Hematopoietic multipotent progenitor cell treated with erythropoietin and hydrocortisone succinate and interleukin-3 and kit ligand, for 6 days (in vitro differentiated cells): ENCODE results near the gene NSUN6.
A peak's percentile ranks its signal among the peaks of the same experiment; 100 is the strongest.
"Not testable (repeated sequence)": the region's sequence is repeated elsewhere in the genome, so short reads cannot be mapped to it uniquely, and the experiment has no call there.

Experiments used
- DNase-seq: peaks from one replicate; pipeline ENCODE4 v3.0.0-alpha.2; 2015

NSUN6 gene

DNA sequence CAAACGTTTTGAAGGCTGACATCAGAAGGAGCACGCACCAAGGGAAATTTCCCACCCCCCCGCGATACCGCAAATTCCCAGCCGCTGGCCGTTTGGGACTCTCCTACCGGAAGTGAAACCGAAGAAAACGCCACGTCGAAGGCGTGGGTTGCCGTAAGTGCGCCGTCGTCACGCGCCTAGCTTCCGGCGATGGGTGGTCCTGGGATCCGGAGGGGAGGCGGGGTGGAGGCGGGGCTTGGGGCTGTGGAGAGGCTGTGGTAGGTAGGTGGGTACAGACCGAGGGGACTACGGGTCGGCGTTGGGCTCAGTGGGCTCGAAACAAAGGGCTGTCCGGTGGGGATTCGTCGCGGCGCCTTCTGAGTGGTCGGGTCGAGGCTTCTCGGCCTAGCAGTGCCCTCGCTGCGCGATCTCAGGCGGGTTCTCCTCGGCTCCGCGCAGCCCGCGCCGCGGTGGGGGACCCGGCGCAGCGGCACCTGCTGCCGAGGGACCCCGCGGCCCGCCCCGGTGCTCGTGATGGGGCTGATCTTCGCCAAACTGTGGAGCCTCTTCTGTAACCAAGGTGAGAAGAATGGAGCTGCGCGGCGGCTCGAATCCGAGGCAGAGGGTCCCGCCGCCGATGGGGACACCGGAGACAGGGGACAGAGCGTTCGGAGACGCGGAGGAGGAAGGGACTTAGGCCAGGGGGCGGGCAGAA lies 7.9 kb upstream of the NSUN6 start, which contains the start of gene ARL5B:
Gene ARL5B, plus strand, starts transcription at position 307 of the 694 bp plus-strand sequence. Its CDS starts 207 bp downstream, at position 514.
- DNase-seq = peak; percentile 98

DNA sequence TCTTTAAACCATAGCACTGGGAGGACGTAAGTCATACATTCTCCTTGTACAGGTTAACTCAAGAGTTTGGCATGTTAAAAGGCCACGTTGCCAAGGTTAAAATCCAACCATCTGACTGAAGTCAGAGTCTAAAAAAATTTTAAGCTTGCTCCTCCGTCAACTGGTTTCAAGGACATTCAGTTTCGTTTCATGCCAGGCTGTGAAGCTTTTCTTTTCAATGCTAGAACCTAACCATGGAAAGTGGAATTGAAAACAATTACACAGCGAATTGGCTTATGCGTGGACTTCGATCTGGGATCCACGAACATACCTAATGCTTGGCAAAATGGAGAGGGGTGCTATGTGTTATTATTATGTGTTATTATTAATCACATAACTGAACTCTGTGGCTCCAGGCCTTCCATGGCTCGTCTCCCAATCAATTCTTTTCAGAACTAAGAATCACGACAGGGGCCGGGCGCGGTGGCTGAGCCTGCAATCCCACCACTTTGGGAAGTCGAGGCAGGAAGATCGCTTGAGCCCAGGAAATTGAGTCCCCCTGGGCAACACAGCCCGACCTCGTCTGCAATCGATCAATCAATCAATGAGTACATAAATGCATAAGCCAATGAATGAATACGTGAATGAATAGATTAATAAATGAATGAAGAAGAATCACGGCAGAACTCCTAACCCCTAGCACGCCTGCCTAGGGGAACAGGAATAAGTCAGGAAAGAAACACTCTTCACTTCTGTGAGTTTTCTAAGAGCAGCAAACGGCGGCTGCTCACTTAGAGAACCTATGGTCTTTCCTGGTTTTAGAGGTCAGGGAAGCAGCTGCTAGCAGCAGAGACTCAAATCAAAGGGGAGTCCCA lies 7.1 kb upstream of the NSUN6 start:
- DNase-seq = peak; percentile 22

DNA sequence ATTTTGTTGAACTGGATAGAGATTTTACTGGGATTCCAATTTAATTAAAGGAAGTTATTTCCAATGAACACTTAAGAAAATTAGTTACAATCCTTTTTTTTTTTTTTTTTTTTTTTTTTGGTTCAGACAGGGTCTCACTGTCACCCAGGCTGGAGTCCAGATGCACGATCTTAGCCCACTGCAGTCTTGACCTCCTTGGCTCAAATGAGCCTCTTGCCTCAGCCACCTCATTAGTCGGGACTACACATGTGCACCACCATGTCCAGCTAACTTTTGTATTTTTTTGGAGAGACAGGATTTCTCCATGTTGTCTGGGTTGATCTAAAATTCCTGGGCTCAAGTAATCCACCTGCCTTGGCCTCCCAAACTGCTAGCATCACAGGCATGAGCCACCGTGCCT lies 5.3 kb upstream of the NSUN6 start:
- DNase-seq = no peak

DNA sequence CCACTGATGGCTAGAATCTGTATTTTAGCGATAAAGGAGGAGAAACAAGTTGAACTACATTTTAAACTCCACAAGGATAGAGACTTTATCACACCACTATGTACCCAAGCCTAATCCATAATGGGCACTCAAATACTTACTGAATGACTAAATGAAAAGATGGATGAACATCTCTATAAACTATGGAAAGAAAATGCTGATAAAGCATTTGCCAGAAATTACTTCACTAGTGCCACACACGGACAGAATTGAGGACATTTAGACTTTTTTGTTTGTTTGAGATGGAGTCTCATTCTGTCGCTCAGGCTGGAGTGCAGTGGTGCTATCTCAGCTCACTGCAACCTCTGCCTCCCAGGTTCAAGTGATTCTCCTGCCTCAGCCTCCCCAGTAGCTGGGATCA lies 1.7 kb upstream of the NSUN6 start:
- DNase-seq = no peak

GRCh38 chr10:18650404-18650997 lies 886 bp downstream of the NSUN6 start:
- DNase-seq = peak; percentile 48

GRCh38 chr10:18649364-18649959 lies 1.9 kb downstream of the NSUN6 start:
- peak; percentile 39 for DNase-seq

DNA sequence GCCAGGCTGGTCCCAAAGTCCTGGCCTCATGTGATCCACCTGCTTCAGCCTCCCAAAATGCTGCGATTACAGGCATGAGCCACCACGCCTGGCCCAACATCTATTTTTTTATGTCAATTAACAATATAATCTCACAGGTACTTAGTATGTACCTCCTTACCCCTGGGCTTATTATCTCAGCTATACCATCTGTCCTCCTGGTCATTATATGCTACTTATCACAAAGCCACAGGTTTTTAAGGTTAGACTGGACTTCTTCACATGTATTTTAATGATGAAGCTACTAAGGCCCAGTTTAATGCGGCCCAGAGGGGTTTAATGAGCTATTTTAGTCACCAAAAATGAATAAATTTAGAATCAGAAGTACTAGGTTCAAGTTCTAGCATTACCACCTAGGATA lies 3.4 kb downstream of the NSUN6 start:
- peak; percentile 27 for DNase-seq

DNA sequence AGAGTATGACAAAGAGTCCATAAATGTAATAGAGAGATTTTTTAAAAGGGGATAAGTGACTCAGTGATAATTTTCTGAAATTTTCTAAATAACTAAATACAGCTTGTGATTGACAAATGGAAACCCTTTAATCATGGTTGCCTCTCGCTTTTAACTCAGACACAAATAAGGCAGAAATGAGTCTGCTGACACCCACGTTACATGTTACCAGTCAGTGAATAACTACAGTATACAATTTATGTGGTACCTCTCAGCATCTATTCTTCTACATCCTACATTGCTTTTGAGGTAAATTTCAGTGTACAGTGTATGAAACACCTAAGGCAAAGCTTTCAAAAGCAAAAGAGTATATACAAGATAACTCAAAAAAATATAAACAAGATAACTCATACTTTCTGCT lies 4.2 kb downstream of the NSUN6 start:
- no peak for DNase-seq

- not testable (repeated sequence) for DNase-seq
Measured at GRCh38 chr10:18639719-18640118, 11.7 kb downstream of the NSUN6 start.

DNA sequence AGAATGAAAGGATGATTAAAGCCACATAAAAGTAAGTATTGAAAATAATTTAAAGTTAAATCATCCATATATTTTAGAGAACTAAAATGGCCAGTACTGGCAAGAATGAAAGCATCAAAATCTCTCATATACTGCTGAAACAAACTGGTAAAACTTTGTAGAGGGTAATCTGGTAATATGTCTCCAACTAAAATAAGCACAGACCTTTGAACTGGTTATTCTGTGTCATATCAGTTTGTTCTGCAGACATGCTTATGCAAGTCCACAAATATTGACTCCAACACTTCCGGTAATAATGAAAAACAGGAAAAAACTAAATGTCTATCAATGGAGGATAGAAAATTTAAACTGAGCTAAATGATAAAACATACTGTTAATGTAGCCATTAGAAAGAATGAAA lies 14.0 kb downstream of the NSUN6 start:
- DNase-seq = not testable (repeated sequence)

DNA sequence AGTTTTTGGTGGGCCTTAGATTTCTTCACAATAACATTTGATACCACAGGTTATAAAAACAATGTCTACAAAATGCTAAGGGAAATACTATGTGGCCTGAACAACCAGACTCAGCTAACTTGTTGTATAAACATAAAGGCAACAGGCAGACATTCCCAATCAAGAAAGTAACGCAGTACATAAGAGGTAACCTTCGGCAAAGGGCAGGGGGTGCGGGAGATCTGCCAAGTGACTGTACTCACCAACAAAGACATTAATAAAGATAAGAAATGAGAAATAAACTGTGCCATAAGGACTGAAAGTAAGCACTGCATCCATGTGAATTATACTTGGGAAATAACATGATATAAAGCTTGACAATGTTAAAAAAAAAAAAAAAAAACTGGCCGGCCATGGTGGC lies 15.4 kb downstream of the NSUN6 start:
- no peak for DNase-seq

DNA sequence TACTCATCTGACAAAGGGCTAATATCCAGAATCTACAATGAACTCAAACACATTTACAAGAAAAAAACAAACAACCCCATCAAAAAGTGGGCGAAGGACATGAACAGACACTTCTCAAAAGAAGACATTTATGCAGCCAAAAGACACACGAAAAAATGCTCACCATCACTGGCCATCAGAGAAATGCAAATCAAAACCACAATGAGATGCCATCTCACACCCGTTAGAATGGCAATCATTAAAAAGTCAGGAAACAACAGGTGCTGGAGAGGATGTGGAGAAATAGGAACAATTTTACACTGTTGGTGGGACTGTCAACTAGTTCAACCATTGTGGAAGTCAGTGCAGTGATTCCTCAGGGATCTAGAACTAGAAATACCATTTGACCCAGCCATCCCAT lies 18.9 kb downstream of the NSUN6 start:
- DNase-seq = not testable (repeated sequence)

DNA sequence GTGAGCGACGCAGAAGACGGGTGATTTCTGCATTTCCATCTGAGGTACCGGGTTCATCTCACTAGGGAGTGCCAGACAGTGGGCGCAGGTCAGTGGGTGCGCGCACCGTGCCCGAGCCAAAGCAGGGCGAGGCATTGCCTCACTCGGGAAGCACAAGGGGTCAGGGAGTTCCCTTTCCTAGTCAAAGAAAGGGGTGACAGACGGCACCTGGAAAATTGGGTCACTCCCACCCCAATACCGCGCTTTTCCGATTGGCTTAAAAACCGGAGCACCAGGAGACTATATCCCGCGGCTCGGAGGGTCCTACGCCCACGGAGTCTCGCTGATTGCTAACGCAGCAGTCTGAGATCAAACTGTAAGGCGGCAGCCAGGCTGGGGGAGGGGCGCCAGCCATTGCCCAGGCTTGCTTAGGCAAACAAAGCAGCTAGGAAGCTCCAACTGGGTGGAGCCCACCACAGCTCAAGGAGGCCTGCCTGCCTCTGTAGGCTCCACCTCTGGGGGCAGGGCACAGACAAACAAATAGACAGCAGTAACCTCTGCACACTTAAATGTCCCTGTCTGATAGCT lies 23.9 kb downstream of the NSUN6 start:
- DNase-seq = peak; percentile 66

DNA sequence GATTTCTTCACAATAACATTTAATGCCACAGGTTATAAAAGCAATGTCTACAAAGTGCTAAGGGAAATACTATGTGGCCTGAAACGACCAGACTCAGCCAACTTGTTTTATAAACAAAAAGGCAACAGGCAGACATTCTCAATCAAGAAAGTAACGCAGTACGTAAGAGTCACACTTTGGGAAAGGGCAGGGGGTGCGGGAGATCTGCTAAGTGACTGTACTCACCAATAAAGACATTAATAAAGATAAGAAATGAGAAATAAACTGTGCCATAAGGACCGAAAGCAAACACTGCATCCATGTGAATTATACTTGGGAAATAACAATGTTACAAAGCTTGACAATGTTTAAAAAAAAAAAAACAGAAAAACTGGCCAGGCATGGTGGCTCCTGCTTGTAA lies 25.5 kb downstream of the NSUN6 start:
- no peak for DNase-seq

- not testable (repeated sequence) for DNase-seq
Measured at GRCh38 chr10:18623671-18624070, 27.7 kb downstream of the NSUN6 start.

DNA sequence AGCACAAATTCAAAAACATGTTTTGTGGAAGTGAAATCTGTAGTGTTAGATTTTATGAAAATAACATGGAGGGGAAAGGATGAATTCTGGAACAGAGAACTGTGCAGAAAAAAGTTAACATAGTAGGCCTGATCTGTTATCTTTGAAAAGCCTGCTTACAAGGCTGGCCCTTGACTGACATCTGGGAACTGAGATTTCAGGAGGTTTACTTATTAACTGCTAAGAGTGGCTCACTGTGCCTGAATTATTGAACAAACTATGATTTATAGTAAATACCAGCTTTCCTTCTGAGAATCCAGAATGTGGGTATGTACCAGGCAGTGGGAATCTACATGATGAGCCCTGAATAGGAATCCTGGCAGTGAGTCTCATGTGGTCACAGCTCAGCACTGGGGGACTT lies 30.5 kb downstream of the NSUN6 start:
- no peak for DNase-seq

- no peak for DNase-seq
Measured at GRCh38 chr10:18619016-18619415, 32.4 kb downstream of the NSUN6 start.

DNA sequence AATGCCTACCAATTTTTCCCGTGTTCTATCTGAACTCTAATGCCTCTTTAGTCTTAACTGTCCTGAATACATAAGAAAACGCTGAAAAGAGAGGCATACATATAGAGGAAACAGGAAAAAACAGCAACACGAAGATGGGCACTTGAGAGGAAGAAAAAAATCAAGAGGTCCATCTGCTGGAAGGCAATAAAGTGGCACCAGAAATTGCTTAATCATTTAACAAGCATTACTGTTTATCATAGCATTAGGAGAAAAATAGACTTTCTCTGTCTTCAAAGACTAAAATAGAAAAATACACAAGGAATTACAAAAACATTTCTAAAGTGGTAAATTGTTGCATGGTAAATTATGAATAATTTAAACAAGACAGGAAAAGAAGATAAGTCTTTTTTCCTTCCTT lies 35.0 kb downstream of the NSUN6 start:
- DNase-seq = peak; percentile 46

DNA sequence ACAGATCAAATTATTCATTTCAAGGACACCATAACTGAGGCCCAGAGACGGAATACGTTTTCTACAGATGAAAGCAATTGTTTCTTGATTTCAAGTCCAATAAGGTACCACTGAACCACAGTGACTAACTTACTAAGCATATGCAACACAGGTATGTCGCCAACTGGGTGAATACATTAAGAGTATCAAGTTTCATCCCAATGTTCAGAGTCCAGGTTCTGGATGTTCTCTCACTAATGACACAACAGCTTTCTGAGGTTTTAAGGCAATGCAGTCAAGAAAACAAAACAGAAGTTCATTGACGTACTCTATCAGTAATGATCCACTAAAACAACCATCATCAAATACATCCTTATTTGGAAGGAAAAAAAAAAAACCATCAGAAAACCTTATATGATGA lies 35.8 kb downstream of the NSUN6 start:
- no peak for DNase-seq

- no peak for DNase-seq
Measured at GRCh38 chr10:18611168-18611567, 40.2 kb downstream of the NSUN6 start.

GRCh38 chr10:18610517-18610916 lies 40.9 kb downstream of the NSUN6 start:
- no peak for DNase-seq

- DNase-seq = no peak
Measured at GRCh38 chr10:18608596-18608995, 42.8 kb downstream of the NSUN6 start.
